ENCODE results near the gene AUH. TPM values are rescaled to one million over a fixed set of nuclear protein-coding genes. Genes with fewer than 3 reads are reported as not detected.

The AUH gene
- total RNA-seq, 2 experiments from 2014 or later = 16.9 to 24.5 TPM

- H3K9me2 ChIP-seq (ENCODE audit: insufficient read depth, low read length) = no peaks in the 10 kb centered on the region
- ChIA-PET CTCF (ENCODE audit: unreplicated experiment) (no interaction called here), POLR2A (interaction anchor here (1.0 to 2.6 kb wide), 6 partner anchors 9 to 153 kb away, joined by 3 to 19 read pairs (median 4); no protein-coding TSS in a partner anchor)
- H3K4me3 ChIP-seq (ENCODE audit: low read depth, low read length, poor library complexity, severe bottlenecking) = peak overlapping the region; percentile 51
- peaks cover 52% of the 10 kb centered on the region for H3K4me1 ChIP-seq (ENCODE audit: insufficient read depth, low read length, poor library complexity, severe bottlenecking)
- no peaks in the 10 kb centered on the region for H3K79me2 ChIP-seq (ENCODE audit: insufficient read depth, low read depth, low read length)
- BruUV-seq (replicated peaks) = no TSS peak
- peak overlapping the region; percentile 83 for H3K4me2 ChIP-seq (ENCODE audit: low read length)
- H3K36me3 ChIP-seq (ENCODE audit: insufficient read depth, low read length) = no peaks in the 10 kb centered on the region; the same call in 1 of the 2 replicates
- no peak for TF ChIP-seq EZH2phosphoT487 (IDR thresholded peaks at IDR 0.05; ENCODE audit: borderline replicate concordance, low read depth, low read length)
- TF ChIP-seq CTCF (conservative IDR thresholded peaks at IDR 0.05; ENCODE audit: low read length) = no peak
- H3K9me3 ChIP-seq (ENCODE audit: low read length) = peaks cover 10% of the 10 kb centered on the region; the same call in 1 of the 2 replicates
- no peaks in the 10 kb centered on the region for H4K20me1 ChIP-seq (ENCODE audit: insufficient read depth, low read length)
- peak overlapping the region; percentile 95 for H3K27ac ChIP-seq (ENCODE audit: low read depth, low read length, poor library complexity, severe bottlenecking)
- intact Hi-C loops (cut with micrococcal nuclease; ENCODE audit: unreplicated experiment) = loop anchor here (1.0 to 5.0 kb wide), 2 partner anchors 16 to 154 kb away; partner anchors contain the start of gene AUH
- peak overlapping the region; percentile 92 for H2AFZ ChIP-seq (ENCODE audit: low read length)
- DNase-seq (ENCODE audit: low spot score) = no peak
Measured at GRCh38 chr9:91208419-91208745, 153.3 kb downstream of the AUH start.

- Histone ChIP-seq H3K36me3 (ENCODE audit: insufficient read depth, low read length) (no peaks in the 10 kb centered on the region; the same call in 1 of the 2 replicates), H4K20me1 (ENCODE audit: insufficient read depth, low read length) (no peaks in the 10 kb centered on the region), H3K4me3 (ENCODE audit: low read depth, low read length, poor library complexity, severe bottlenecking) (peak overlapping the region; percentile 51), H3K4me1 (ENCODE audit: insufficient read depth, low read length, poor library complexity, severe bottlenecking) (peaks cover 46% of the 10 kb centered on the region), H3K9me2 (ENCODE audit: insufficient read depth, low read length) (no peaks in the 10 kb centered on the region), H3K4me2 (ENCODE audit: low read length) (peak overlapping the region; percentile 83), H3K79me2 (ENCODE audit: insufficient read depth, low read depth, low read length) (no peaks in the 10 kb centered on the region), H3K27ac (ENCODE audit: low read depth, low read length, poor library complexity, severe bottlenecking) (peak overlapping the region; percentile 95), H3K9me3 (ENCODE audit: low read length) (peaks cover 10% of the 10 kb centered on the region; the same call in 1 of the 2 replicates), H2AFZ (ENCODE audit: low read length) (peak overlapping the region; percentile 92)
- TF ChIP-seq CTCF (conservative IDR thresholded peaks at IDR 0.05; ENCODE audit: low read length) (no peak), EZH2phosphoT487 (IDR thresholded peaks at IDR 0.05; ENCODE audit: borderline replicate concordance, low read depth, low read length) (no peak)
- BruUV-seq (replicated peaks) = TSS peak; percentile 77
- POLR2A ChIA-PET = interaction anchor here (1.0 to 2.6 kb wide), 7 partner anchors 9 to 153 kb away, joined by 3 to 19 read pairs (median 5); no protein-coding TSS in a partner anchor
- DNase-seq (ENCODE audit: low spot score) = peak; percentile 94
- intact Hi-C loops (cut with micrococcal nuclease; ENCODE audit: unreplicated experiment) = loop anchor here (1.0 to 5.0 kb wide), 2 partner anchors 16 to 154 kb away; partner anchors contain the start of gene AUH
- CTCF ChIA-PET (ENCODE audit: unreplicated experiment) = interaction anchor here (1.1 kb wide), 1 partner anchor 114 kb away, joined by 3 read pairs; no protein-coding TSS in a partner anchor
Measured at GRCh38 chr9:91207729-91208418, 153.8 kb downstream of the AUH start.
